Tibial nerve (tissue), 4 donors: ENCODE measurements around the gene SYCE1L. TPM values are rescaled to one million over a fixed set of nuclear protein-coding genes. Genes with fewer than 3 reads are reported as not detected.

Source experiments
- DNase-seq, 2 donors: peaks; one replicate each; pipeline ENCODE4 v3.0.0-alpha.2; 2019; ENCODE audit warnings: low spot score in 2 of 2
- H3K27ac ChIP-seq, 4 donors: fragments of 200-600 bp; sonication (generic) in 3 of 4; one replicate each; pipeline ENCODE4 v1.5.1; 2017 to 2019; ENCODE audit warnings: mild to moderate bottlenecking in 1 of 4
- H3K27me3 ChIP-seq, 2 donors: fragments of 200-600 bp; sonication (generic) in 1 of 2; one replicate each; pipeline versions ENCODE4 v1.5.1 to v1.6.0; 2017 to 2019
- H3K36me3 ChIP-seq, 3 donors: fragments of 200-600 bp; sonication (generic); one replicate each; pipeline ENCODE4 v1.5.1; 2018 to 2019
- H3K4me1 ChIP-seq, 4 donors: fragments of 200-600 bp; sonication (generic) in 3 of 4; one replicate each; pipeline ENCODE4 v1.5.1; 2017 to 2019
- H3K4me3 ChIP-seq, 4 donors: fragments of 200-600 bp; sonication (generic) in 3 of 4; one replicate each; pipeline ENCODE4 v1.5.1; 2017 to 2019; ENCODE audit warnings: mild to moderate bottlenecking in 1 of 4, moderate library complexity in 1 of 4
- H3K9me3 ChIP-seq, 4 donors: fragments of 200-600 bp; sonication (generic) in 3 of 4; one replicate each; pipeline ENCODE4 v1.5.1; 2017 to 2019
- CTCF ChIP-seq, 5 experiments: fragments of 200-600 bp in 3 of 5; fragments of 450-650 bp in 2 of 5; sonication (generic) in 3 of 5; IDR thresholded peaks; one replicate each; pipeline ENCODE4 v1.5.1; 2016 to 2019; ENCODE audit warnings: antibody characterized with exemption in 5 of 5, mild to moderate bottlenecking in 3 of 5, moderate library complexity in 2 of 5
- EP300 ChIP-seq, 2 donors: sonication (generic); formaldehyde crosslinking; IDR thresholded peaks; one replicate each; pipeline ENCODE4 v1.6.1; 2017; ENCODE audit warnings: antibody characterized with exemption in 2 of 2, mild to moderate bottlenecking in 1 of 2
- POLR2A ChIP-seq, 2 donors: fragments of 450-650 bp; IDR thresholded peaks; one replicate each; pipeline ENCODE4 v1.6.1; 2017; ENCODE audit warnings: antibody characterized with exemption in 2 of 2, mild to moderate bottlenecking in 2 of 2, moderate library complexity in 2 of 2
- WGBS, 2 donors: methylation state at CpG; one replicate each; pipeline ENCODE4 v1.1.5; 2018; 5-methylcytosine and 5-hydroxymethylcytosine counted together
- total RNA-seq, 4 donors: library from RNA; depleted of rRNA; stranded (reverse); fragments of >200 nt; gene quantifications; one replicate each; pipeline ENCODE4 v1.1.0, GENCODE V29; 2016

Gene SYCE1L
- total RNA-seq, 4 donors from 2014 or later = 4.8 TPM; not detected in 3

GRCh38 chr16:77221482-77221881, 22.3 kb downstream of the SYCE1L start:
- WGBS, 2 donors = 83 to 94% methylated on average over 4 of the region's 4 CpGs
- no peaks in the 10 kb centered on the region for H3K27me3 ChIP-seq
- no peaks in the 10 kb centered on the region for H3K9me3 ChIP-seq
- no peak overlapping the region for H3K4me3 ChIP-seq
- H3K36me3 ChIP-seq = no peaks in the 10 kb centered on the region
- H3K27ac ChIP-seq = no peak overlapping the region
- no peak for TF ChIP-seq POLR2A (IDR thresholded peaks at IDR 0.05)
- TF ChIP-seq CTCF (IDR thresholded peaks at IDR 0.05) = no peak
- TF ChIP-seq EP300 (IDR thresholded peaks at IDR 0.05) = no peak
- no peak for DNase-seq
- no peaks in the 10 kb centered on the region for H3K4me1 ChIP-seq

- WGBS, 2 donors = 65 to 67% methylated on average over 10 of the region's 10 CpGs
- Histone ChIP-seq H3K4me3 (no peak overlapping the region), H3K27me3 (no peaks in the 10 kb centered on the region), H3K36me3 (no peaks in the 10 kb centered on the region), H3K27ac (no peak overlapping the region), H3K4me1 (no peaks in the 10 kb centered on the region), H3K9me3 (no peaks in the 10 kb centered on the region)
- DNase-seq = no peak
- TF ChIP-seq EP300 (IDR thresholded peaks at IDR 0.05) = no peak
- no peak for TF ChIP-seq POLR2A (IDR thresholded peaks at IDR 0.05)
- no peak for TF ChIP-seq CTCF (IDR thresholded peaks at IDR 0.05)
Measured at GRCh38 chr16:77223184-77223583, 24.0 kb downstream of the SYCE1L start.

- Histone ChIP-seq H3K4me3 (no peak overlapping the region), H3K27ac (no peak overlapping the region), H3K36me3 (no peaks in the 10 kb centered on the region), H3K4me1 (no peaks in the 10 kb centered on the region), H3K27me3 (no peaks in the 10 kb centered on the region), H3K9me3 (no peaks in the 10 kb centered on the region)
- 81 to 84% methylated on average over 3 of the region's 3 CpGs for WGBS, 2 donors
- TF ChIP-seq EP300 (IDR thresholded peaks at IDR 0.05) (no peak), CTCF (IDR thresholded peaks at IDR 0.05) (no peak), POLR2A (IDR thresholded peaks at IDR 0.05) (no peak)
- no peak for DNase-seq
Measured at GRCh38 chr16:77225182-77225581, 26.0 kb downstream of the SYCE1L start.

GRCh38 chr16:77227745-77228144, 28.5 kb downstream of the SYCE1L start:
- no peaks in the 10 kb centered on the region for H3K27me3 ChIP-seq
- no peaks in the 10 kb centered on the region for H3K4me1 ChIP-seq
- H3K9me3 ChIP-seq = no peaks in the 10 kb centered on the region
- TF ChIP-seq CTCF (IDR thresholded peaks at IDR 0.05) (no peak), EP300 (IDR thresholded peaks at IDR 0.05) (no peak), POLR2A (IDR thresholded peaks at IDR 0.05) (no peak)
- WGBS, 2 donors = 81 to 90% methylated on average over 5 of the region's 5 CpGs
- no peak for DNase-seq
- no peak overlapping the region for H3K27ac ChIP-seq
- H3K4me3 ChIP-seq = no peak overlapping the region
- H3K36me3 ChIP-seq = no peaks in the 10 kb centered on the region

- TF ChIP-seq EP300 (IDR thresholded peaks at IDR 0.05) (no peak), CTCF (IDR thresholded peaks at IDR 0.05) (no peak), POLR2A (IDR thresholded peaks at IDR 0.05) (no peak)
- H3K9me3 ChIP-seq = no peaks in the 10 kb centered on the region
- peaks cover 0 to 3% (median 0%) of the 10 kb centered on the region in 4 donors for H3K4me1 ChIP-seq
- no peak overlapping the region for H3K27ac ChIP-seq
- H3K36me3 ChIP-seq = no peaks in the 10 kb centered on the region
- WGBS, 2 donors = 86 to 91% methylated on average over 3 of the region's 3 CpGs
- peaks cover 0 to 5% of the 10 kb centered on the region in 2 donors for H3K27me3 ChIP-seq
- H3K4me3 ChIP-seq = no peak overlapping the region
- DNase-seq = no peak
Measured at GRCh38 chr16:77231047-77231446, 31.8 kb downstream of the SYCE1L start.
